ENCODE data around the gene UCK2.

The UCK2 gene

GRCh38 chr1:165875604-165876003 is 48.2 kb downstream of the UCK2 start:
- DNase-seq (ENCODE audit: low read depth) = no peak
- TF ChIP-seq CTCF (IDR thresholded peaks at IDR 0.05; ENCODE audit: low read depth, low read length, missing control alignments) = no peak
- in situ Hi-C loops (cut with HindIII; ENCODE audit: low sequenced_read_pairs) = no loop called here
- no peak overlapping the region for H3K4me3 ChIP-seq (ENCODE audit: low read depth, low read length)

GRCh38 chr1:165876121-165876520 is 48.7 kb downstream of the UCK2 start:
- in situ Hi-C loops (cut with HindIII; ENCODE audit: low sequenced_read_pairs) = no loop called here
- no peak overlapping the region for H3K4me3 ChIP-seq (ENCODE audit: low read depth, low read length)
- TF ChIP-seq CTCF (IDR thresholded peaks at IDR 0.05; ENCODE audit: low read depth, low read length, missing control alignments) = no peak
- DNase-seq (ENCODE audit: low read depth) = no peak

GRCh38 chr1:165877411-165877810 is 50.0 kb downstream of the UCK2 start:
- TF ChIP-seq CTCF (IDR thresholded peaks at IDR 0.05; ENCODE audit: low read depth, low read length, missing control alignments) = no peak
- DNase-seq (ENCODE audit: low read depth) = no peak
- in situ Hi-C loops (cut with HindIII; ENCODE audit: low sequenced_read_pairs) = no loop called here
- no peak overlapping the region for H3K4me3 ChIP-seq (ENCODE audit: low read depth, low read length)

GRCh38 chr1:165877940-165878556 is 50.6 kb downstream of the UCK2 start:
- in situ Hi-C loops (cut with HindIII; ENCODE audit: low sequenced_read_pairs) = no loop called here
- DNase-seq (ENCODE audit: low read depth) = no peak
- no peak overlapping the region for H3K4me3 ChIP-seq (ENCODE audit: low read depth, low read length)
- no peak for TF ChIP-seq CTCF (IDR thresholded peaks at IDR 0.05; ENCODE audit: low read depth, low read length, missing control alignments)

GRCh38 chr1:165879946-165880345 is 52.5 kb downstream of the UCK2 start:
- in situ Hi-C loops (cut with HindIII; ENCODE audit: low sequenced_read_pairs) = no loop called here
- DNase-seq (ENCODE audit: low read depth) = no peak
- no peak for TF ChIP-seq CTCF (IDR thresholded peaks at IDR 0.05; ENCODE audit: low read depth, low read length, missing control alignments)
- H3K4me3 ChIP-seq (ENCODE audit: low read depth, low read length) = no peak overlapping the region

- DNase-seq (ENCODE audit: low read depth) = no peak
- in situ Hi-C loops (cut with HindIII; ENCODE audit: low sequenced_read_pairs) = no loop called here
- H3K4me3 ChIP-seq (ENCODE audit: low read depth, low read length) = no peak overlapping the region
- TF ChIP-seq CTCF (IDR thresholded peaks at IDR 0.05; ENCODE audit: low read depth, low read length, missing control alignments) = no peak
Observed at GRCh38 chr1:165880993-165881392, 53.6 kb downstream of the UCK2 start.
